ENCODE results near the gene MACROD2.
"Not testable (repeated sequence)": the region's sequence is repeated elsewhere in the genome, so short reads cannot be mapped to it uniquely, and the experiment has no call there.

MACROD2 gene

GRCh38 chr20:14220986-14221385 is 225.7 kb downstream of the MACROD2 start:
- no peaks in the 10 kb centered on the region for H3F3A ChIP-seq (ENCODE audit: insufficient read depth)
- H2AFZ ChIP-seq (ENCODE audit: low read depth, low read length, severe bottlenecking) = no peak overlapping the region

GRCh38 chr20:14223806-14224205 is 228.5 kb downstream of the MACROD2 start:
- H3F3A ChIP-seq (ENCODE audit: insufficient read depth) = no peaks in the 10 kb centered on the region
- H2AFZ ChIP-seq (ENCODE audit: low read depth, low read length, severe bottlenecking) = no peak overlapping the region
- H3K9ac ChIP-seq (ENCODE audit: low read length) = no peak overlapping the region
- H3K9me2 ChIP-seq (replicated peaks; ENCODE audit: insufficient read depth, low read length) = no peaks in the 10 kb centered on the region
- H3K27ac ChIP-seq (ENCODE audit: low read depth, low read length) = no peak overlapping the region
- no peaks in the 10 kb centered on the region for H3K36me3 ChIP-seq (ENCODE audit: low read length)
- H3K27me3 ChIP-seq (ENCODE audit: low read length) = no peaks in the 10 kb centered on the region
- TF ChIP-seq EZH2phosphoT487 (conservative IDR thresholded peaks at IDR 0.05; ENCODE audit: low read length) = no peak
- TF ChIP-seq CTCF (IDR thresholded peaks at IDR 0.05; ENCODE audit: insufficient read depth, low read length, poor library complexity, severe bottlenecking) = no peak
- no peak overlapping the region for H3K4me2 ChIP-seq (ENCODE audit: low read depth, low read length, poor library complexity, severe bottlenecking)
- no peak overlapping the region for H3K4me3 ChIP-seq (ENCODE audit: insufficient read depth, low read length, poor library complexity, severe bottlenecking)
- no peaks in the 10 kb centered on the region for H3K79me2 ChIP-seq (ENCODE audit: insufficient read depth, low read length)
- no peaks in the 10 kb centered on the region for H3K9me3 ChIP-seq (ENCODE audit: insufficient read depth, low read length)
- H4K20me1 ChIP-seq (ENCODE audit: low read depth, low read length) = no peaks in the 10 kb centered on the region

More at GRCh38 chr20:14220986-14221385, 225.7 kb downstream of the MACROD2 start:
- no peak overlapping the region for H3K4me2 ChIP-seq (ENCODE audit: low read depth, low read length, poor library complexity, severe bottlenecking)
- H3K4me3 ChIP-seq (ENCODE audit: insufficient read depth, low read length, poor library complexity, severe bottlenecking) = no peak overlapping the region
- no peak for TF ChIP-seq EZH2phosphoT487 (conservative IDR thresholded peaks at IDR 0.05; ENCODE audit: low read length)
- no peak for TF ChIP-seq CTCF (IDR thresholded peaks at IDR 0.05; ENCODE audit: insufficient read depth, low read length, poor library complexity, severe bottlenecking)
- no peaks in the 10 kb centered on the region for H3K9me3 ChIP-seq (ENCODE audit: insufficient read depth, low read length)
- H3K79me2 ChIP-seq (ENCODE audit: insufficient read depth, low read length) = no peaks in the 10 kb centered on the region
- H3K27me3 ChIP-seq (ENCODE audit: low read length) = no peaks in the 10 kb centered on the region
- H4K20me1 ChIP-seq (ENCODE audit: low read depth, low read length) = no peaks in the 10 kb centered on the region
- H3K27ac ChIP-seq (ENCODE audit: low read depth, low read length) = no peak overlapping the region
- H3K9ac ChIP-seq (ENCODE audit: low read length) = no peak overlapping the region
- no peaks in the 10 kb centered on the region for H3K36me3 ChIP-seq (ENCODE audit: low read length)
- no peaks in the 10 kb centered on the region for H3K9me2 ChIP-seq (replicated peaks; ENCODE audit: insufficient read depth, low read length)

- not testable (repeated sequence) for H3K9me3 ChIP-seq (ENCODE audit: insufficient read depth, low read length); H3K27me3 ChIP-seq (ENCODE audit: low read length); H3K4me3 ChIP-seq (ENCODE audit: insufficient read depth, low read length, poor library complexity, severe bottlenecking); H3K9me2 ChIP-seq (replicated peaks; ENCODE audit: insufficient read depth, low read length); H3K9ac ChIP-seq (ENCODE audit: low read length); H2AFZ ChIP-seq (ENCODE audit: low read depth, low read length, severe bottlenecking); H4K20me1 ChIP-seq (ENCODE audit: low read depth, low read length); H3K4me2 ChIP-seq (ENCODE audit: low read depth, low read length, poor library complexity, severe bottlenecking); H3F3A ChIP-seq (ENCODE audit: insufficient read depth); H3K79me2 ChIP-seq (ENCODE audit: insufficient read depth, low read length); H3K27ac ChIP-seq (ENCODE audit: low read depth, low read length); H3K36me3 ChIP-seq (ENCODE audit: low read length)
Measured at GRCh38 chr20:14226051-14227049, 231.0 kb downstream of the MACROD2 start.

GRCh38 chr20:14232650-14233049 is 237.3 kb downstream of the MACROD2 start:
- no peak overlapping the region for H3K27ac ChIP-seq (ENCODE audit: low read depth, low read length)
- no peaks in the 10 kb centered on the region for H3K27me3 ChIP-seq (ENCODE audit: low read length)
- no peak for TF ChIP-seq EZH2phosphoT487 (conservative IDR thresholded peaks at IDR 0.05; ENCODE audit: low read length)
- no peaks in the 10 kb centered on the region for H4K20me1 ChIP-seq (ENCODE audit: low read depth, low read length)
- no peak overlapping the region for H3K4me3 ChIP-seq (ENCODE audit: insufficient read depth, low read length, poor library complexity, severe bottlenecking)
- H3K9me2 ChIP-seq (replicated peaks; ENCODE audit: insufficient read depth, low read length) = no peaks in the 10 kb centered on the region
- H2AFZ ChIP-seq (ENCODE audit: low read depth, low read length, severe bottlenecking) = no peak overlapping the region
- no peaks in the 10 kb centered on the region for H3F3A ChIP-seq (ENCODE audit: insufficient read depth)
- H3K36me3 ChIP-seq (ENCODE audit: low read length) = no peaks in the 10 kb centered on the region
- H3K4me2 ChIP-seq (ENCODE audit: low read depth, low read length, poor library complexity, severe bottlenecking) = no peak overlapping the region
- no peak overlapping the region for H3K9ac ChIP-seq (ENCODE audit: low read length)
- no peaks in the 10 kb centered on the region for H3K79me2 ChIP-seq (ENCODE audit: insufficient read depth, low read length)
- no peaks in the 10 kb centered on the region for H3K9me3 ChIP-seq (ENCODE audit: insufficient read depth, low read length)
